NK-92 (cell line): Measurements from ENCODE around the gene LIMS1.
"Not testable (repeated sequence)": the region's sequence is repeated elsewhere in the genome, so short reads cannot be mapped to it uniquely, and the experiment has no call there.

ENCODE experiments used
- DNase-seq: peaks from one replicate; lab custom pipeline; 2025; ENCODE audit not compliant: unreplicated experiment; lab: John Stamatoyannopoulos, UW

The LIMS1 gene

DNA sequence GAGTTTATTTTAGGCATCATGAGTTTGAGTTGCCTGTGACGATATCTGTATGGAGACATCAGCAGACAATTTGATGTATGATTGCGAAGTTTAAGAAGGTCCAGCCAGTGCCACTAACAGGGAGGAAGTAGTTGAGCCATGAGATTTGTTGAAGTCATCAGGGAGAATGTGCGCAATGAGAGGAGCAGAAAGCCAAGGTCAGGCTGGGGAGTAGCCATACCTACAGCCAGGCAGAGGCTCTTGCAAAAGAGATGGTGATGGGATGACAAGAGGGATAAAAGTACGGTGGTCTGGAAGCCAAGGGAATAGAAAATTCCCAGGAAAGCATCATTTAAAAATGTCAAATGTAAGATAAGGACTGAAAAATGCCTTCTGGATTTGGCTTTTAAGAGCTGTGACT, 51.2 kb downstream of the LIMS1 start:
- DNase-seq = no peak

DNA sequence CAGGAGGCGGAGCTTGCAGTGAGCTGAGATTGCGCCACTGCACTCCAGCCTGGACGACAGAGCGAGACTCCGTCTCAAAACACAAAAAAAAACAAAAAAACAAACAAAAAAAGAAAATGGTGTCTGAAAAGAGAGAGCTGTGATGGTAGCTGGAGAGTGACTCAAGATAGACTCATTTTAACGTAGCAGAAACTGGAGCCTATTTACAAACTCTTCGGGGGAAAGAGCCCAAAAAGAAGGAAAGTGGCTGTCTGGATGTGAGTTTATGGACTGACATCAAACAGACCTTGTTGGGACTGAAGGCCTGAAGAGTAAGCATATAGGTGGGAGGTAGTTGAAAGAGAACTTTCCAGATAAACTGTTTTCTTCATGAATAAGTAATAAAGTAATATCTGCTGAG, 51.8 kb downstream of the LIMS1 start:
- DNase-seq = no peak

DNA sequence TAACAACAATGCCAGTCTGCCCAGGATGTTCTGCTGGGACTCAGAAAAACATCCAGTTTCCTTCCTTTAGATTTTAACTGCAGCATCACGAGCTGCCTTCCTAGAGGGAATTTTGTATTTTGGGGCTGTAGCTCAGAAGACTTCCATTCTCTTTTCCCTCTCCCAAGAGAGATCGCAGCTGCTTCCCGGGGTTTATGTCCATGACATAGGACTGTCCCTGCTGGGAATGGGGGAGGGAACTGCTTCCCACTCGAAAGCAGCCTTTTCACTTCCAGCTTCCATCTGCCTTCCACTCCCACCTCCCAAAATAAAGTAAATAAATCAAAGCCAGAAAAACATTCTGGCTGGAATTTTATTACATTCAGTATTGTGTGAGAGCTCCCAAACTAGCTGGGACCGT, 52.4 kb downstream of the LIMS1 start:
- no peak for DNase-seq

DNA sequence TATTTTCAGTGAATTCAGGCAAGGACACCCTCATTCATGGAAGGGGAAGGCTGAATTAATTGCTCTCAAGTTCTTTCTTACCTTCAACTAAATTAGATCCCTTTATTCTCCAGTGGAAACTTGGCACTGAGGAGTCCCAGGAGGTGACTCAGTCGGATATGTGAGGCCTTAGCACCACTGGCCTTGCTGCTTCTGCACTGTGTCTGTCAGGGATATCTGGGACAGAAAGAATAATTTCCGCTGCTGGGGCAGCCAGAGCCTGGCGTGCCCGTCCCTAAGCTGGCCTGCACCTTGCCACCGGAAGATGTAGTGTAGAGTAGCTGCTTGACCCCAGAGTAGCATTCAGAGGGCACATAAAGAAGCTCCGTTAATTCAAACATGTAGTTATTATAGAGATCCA, 53.4 kb downstream of the LIMS1 start:
- DNase-seq = no peak

DNA sequence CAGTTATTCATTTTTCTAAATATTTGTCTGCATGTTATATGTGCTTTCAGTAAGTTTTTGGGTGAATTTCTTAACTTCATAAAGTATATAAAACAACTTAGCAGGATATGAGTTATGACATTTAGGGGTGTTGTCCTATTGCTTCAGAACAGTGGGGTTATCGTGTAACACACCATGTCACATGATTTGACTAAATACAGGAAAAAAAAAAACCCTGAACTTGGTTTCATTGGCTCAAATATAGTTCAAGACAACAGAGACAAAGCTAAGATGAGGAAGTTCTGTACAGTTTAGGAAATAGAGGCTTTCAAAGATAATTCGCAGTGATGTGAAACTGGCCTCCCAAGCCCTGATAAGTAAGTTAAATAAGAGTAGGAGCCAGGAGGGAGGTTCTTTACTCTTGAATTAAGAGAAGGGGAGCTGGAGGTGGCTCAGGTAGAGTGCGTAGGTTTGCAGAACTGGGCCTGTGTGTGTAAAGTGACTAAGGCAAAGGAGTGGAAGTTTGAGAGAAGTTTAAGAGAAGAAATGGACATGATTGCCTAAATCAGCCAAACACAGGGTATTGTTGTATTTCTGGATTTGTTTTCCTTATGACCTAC, 53.9 kb downstream of the LIMS1 start:
- DNase-seq = no peak

DNA sequence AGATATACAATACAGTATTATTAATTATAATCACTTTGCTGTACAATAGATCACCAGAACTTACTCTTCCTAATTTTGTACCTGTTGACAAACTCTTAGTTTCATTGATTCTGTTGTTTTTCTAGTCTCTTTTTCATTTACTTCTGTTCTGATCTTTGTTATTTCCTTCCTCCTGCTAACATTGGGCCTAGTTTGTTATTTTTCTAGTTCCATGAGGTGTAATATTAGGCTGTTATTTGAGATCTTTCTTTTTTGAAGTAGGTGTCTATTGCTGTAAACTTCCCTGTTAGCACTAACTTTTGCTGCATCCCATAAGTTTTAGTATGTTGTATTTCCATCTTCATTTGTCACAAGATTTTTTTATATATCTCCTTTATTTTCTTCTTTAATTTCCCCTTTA, 55.1 kb downstream of the LIMS1 start:
- no peak for DNase-seq

DNA sequence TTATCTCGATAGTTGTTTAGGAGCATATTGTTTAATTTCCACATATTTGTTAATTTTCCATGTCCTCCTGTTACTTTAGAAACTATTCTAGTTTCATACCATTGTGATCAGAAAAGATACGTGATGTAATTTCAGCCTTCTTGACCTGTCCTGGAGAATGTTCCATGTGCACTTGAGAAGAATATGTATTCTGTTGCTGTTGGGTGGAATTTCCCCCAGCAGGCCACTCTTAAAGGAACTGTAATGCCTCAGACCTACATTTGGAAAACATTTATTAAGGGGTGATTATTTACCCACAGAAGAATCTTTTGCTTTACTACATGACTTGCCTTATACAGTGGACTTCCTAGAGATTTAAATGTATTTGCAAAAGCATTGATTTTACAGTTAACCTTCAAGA, 55.5 kb downstream of the LIMS1 start:
- no peak for DNase-seq

DNA sequence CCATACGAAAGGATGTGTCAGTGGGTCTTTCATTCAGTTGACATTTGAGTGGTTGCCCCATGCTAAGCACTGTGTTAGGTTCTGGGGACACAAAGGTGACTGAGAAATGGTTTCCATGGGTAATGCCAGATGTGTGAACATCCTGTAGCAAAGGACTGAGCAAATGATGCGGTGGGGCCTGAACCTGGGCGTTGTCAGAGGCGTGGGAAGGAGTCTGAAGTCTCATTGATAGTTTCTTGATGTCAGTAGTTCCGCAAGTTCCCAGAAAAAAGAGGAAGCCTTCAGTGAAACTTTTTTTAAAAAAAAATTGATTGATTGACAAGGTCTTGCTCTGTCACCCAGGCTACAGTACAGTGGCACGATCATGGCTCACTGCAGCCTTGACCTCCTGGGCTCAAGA, 56.9 kb downstream of the LIMS1 start:
- no peak for DNase-seq

DNA sequence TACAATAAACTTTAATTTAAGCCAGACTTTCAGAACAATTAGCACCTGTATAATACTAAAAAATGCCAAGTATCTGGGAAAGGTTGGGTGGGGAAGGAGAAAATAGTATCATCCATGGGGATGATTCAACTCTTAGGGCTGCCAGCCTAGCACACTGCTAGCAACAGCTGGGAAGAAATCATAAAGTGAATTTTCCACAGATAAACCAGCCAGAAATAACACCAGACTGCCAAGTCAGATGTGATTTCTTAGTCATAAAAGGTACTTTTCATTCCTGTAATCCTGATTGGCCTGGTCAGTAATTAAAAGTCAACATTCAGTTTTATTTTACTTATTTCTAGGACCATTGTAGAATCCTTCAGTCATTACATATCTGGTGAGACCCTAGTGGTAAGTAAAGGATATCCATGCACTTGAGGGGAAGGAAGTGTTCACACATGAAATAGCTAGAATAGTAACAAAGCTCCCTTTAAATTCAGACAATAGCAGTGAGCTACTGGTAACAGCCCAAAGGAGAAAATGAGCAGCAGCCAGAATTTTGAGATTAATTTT, 59.4 kb downstream of the LIMS1 start:
- DNase-seq = no peak

DNA sequence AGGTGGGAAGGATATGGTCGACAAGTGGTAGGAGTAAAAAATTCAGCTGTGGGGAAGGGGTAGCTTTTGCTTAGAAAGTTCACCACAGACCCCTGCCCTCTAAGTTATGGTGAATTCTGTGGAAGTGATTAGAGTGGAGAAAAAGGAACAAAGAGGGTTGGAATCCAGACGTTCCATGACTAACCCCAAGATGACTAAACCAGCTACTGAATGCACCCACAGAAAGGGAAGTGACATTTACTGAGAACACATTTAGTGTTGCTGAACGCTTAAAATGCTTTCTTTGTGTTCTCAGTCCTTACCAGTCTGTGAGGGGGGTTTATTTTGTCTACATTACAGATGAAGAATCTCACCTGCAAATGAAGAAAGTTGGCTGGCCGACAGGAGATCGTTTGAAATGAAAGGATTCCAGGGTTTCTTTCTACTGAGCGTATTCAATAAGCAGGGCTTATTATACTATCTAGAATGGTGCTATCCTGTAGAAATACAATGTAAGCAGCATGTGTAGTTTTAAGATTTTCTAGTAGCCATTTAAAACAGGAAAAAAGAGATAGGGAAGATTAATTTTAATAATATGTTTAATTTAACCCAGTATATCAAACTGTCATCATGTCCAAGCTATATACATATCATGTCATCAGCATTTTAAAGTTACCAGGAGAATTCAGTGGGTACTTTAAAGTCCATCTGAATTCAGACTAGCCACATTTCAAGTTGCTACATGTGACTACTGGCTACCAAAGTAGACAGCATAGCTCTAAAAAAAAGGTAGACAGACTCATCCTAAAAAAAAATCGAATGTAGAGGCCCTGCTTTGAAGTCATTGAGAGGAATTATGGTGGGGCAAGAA, 60.1 kb downstream of the LIMS1 start:
- no peak for DNase-seq

DNA sequence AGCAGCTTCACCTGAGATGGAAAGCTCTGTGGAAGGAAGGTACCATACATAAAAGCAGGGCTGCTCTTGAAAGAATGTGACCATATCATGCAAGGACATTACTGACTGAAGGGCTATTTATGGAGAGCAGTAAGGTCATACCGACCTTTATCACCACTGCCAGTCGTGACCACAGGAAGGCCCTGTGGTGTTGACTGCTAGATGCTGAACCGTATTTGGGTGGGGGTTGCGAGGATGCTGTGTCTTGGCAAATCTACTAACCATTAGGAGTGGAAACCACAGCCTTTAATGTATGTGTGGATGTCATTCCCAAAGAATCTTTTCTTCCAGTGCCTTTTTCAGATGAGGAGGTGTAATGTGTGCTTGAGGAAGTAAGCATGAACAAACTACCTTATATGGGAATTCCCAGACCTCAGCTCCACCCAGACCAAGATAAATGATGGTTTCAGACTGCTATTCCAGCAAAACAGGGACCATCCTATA, 60.8 kb downstream of the LIMS1 start:
- DNase-seq = no peak

DNA sequence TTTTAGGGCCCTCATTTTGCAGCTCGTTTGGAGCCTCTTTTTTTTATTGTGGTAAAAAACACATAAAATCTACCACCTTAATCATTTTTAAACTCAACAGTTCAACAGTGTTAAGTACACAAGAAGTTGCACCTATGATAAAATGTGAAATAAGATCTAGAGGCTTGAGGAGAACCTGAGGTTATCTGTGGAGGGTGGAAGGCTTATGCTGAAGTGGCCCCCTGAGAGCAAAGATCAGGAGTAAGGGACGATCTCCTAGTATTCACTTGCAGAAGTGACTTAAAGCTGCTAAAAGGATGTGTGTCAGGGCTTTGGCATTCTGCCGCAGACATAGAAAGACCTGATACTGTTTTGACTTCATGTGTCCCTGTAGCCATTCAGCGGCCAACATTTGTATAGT, 61.5 kb downstream of the LIMS1 start:
- not testable (repeated sequence) for DNase-seq

DNA sequence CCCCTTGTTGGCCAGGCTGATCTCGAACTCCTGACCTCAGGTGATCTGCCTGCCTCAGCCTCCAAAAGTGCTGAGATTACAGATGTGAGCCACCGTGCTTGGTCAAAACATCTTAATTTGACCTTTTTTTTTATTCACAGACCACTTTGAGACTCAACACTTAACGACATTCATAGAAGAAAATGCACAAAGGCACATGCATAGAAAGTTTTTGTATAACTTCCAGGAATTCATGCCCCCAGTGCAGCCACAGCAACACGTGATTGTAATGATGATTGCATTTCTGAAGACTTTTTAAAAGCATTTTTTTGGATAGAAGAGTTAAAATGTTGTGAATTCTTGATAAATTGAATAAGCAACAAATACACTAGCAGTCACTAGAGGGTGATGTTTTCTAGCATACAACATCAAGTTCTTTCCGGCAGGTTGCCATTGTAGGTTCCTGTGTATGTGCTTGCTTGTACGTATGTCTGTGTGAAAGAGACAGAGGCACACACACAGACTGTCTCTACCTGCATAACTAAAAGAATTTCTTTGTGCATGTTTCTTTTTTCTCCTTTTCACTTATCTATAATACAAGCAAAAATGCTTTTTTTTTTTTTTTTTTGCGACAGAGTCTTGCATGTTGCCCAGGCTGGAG, 63.0 kb downstream of the LIMS1 start:
- not testable (repeated sequence) for DNase-seq

DNA sequence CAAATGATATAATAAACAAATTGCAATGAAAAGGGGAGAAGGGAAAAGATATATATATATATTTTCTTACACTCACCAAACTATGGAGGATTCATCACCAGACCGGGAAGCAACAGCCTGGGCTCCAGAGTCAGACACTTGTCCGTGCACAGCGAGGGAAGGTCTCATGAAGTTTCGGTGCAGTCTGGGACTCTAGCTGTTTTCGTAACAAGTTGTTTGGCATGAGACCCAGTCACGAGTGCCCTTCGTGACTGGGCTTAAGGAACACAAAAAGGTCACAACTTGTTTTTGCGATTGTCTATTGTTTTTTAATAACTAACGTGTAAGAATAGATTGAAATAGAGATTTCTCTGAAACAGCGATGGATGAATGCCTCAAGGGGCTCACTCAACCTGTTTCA, 66.9 kb downstream of the LIMS1 start:
- not testable (repeated sequence) for DNase-seq

DNA sequence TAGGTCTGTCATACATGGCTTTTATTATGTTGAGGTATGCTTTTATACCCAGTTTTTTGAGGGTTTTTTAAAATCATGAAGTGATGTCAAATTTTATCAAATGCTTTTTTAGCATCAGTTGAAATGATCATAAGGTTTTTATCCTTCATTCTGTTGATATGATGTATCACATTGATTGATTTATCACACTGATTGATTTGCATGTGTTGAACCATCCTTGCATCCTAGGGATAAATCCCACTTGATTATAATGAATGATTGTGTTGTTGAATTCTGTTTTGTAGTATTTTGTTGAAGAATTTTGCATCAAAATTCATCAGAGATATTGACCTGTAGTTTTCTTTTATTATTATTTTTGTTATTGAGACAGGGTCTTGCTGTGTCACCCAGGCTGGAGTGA, 68.2 kb downstream of the LIMS1 start:
- DNase-seq = no peak

DNA sequence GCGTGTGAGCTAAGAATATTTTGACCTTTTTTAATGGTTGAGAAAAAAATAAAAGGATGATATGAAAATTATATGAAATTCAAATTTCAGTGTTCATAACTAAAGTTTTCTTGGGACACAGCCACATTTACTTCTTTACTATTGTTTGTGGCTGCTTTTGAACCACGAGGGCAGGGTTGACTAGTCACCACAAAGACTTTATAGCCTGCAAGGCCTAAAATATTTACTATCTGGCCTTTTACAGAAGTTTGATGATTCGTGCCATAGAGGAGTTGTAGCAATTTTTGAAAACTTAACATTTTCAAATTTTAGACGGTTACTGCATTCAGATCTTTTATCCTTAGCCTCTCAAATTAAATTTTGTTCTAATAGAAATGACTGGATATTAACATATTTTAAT, 69.9 kb downstream of the LIMS1 start:
- DNase-seq = no peak

DNA sequence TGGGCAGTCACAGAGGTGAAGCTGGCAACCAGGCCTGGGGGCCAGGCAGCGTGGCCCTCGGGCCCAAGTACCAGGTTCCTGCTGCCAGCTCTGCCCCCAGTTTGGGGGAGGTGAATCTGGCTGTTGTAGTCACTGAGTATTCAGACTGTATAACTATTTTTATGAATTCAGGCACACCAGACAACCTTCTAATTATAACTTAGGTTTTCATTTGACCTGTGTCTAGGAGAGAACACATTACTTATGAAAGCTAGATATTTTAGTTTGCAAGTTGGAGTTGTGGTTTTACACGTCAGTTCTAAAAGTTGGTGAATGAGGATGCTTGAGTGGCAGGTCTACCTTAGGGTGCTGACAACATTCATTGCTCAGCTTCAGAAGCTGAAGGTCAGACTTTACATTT, 71.7 kb downstream of the LIMS1 start:
- DNase-seq = no peak

DNA sequence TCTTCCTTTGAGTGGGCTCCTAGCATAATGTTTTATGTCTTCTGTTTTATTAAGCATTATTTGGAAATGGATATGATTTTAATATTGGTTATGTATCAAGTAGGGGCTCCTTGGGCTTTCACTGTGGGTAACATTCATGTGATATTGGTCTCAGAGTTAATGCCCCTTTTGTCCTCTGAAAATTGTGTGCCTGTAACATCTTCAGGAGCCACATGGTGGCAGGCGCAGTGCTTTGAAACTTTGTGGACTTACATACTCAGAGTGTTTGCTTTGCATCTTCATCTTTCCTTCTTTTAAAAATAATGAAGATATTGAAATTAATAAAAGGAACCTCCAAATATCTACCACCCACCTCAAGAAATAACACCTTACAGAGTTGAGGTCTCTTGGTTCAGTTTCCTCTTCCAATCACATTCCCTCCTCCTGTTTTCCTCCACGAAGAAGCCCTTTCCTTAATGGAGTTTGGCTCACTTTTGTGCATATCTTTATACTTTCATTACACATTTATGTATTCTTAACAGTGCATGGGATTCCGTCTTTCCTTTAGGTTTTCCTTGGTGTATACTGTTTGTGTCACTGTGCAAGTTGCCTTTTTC, 73.5 kb downstream of the LIMS1 start:
- DNase-seq = no peak

DNA sequence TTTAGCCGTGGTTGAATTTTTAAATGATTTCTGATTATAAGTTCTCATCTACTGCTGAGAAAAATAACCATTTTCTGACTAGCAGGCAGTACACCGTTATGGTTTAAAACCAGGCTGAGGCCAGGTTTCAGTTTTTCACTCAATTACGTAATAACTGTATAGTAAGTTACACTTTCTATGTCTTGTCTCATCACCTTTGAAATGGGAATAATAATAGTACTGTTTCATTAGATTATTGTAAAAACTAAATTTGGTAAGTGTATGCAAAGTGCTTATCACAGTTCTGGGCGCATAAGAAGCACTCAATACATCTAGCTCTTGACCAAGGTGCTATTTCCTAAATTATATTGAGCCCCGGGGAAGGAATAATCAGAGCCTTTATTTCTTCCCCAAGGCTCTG, 76.8 kb downstream of the LIMS1 start:
- DNase-seq = no peak

DNA sequence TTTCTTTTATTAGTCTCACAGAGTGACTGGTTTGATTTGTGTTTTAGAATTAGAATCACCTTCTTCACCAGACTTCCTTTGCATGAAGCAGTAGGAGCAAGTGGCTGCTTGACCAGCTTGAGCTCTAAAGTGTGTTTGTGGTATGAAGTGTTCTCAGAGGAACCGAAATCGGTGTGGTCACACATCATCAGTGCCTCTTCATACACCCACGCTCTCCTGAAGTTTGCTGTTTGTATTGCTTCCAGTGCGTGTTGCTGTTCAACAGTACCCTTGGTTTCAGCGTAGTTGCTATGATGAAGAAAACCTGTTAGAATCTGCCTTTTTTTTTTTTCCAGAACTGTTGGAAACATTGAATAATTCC, 77.9 kb downstream of the LIMS1 start:
- DNase-seq = no peak

DNA sequence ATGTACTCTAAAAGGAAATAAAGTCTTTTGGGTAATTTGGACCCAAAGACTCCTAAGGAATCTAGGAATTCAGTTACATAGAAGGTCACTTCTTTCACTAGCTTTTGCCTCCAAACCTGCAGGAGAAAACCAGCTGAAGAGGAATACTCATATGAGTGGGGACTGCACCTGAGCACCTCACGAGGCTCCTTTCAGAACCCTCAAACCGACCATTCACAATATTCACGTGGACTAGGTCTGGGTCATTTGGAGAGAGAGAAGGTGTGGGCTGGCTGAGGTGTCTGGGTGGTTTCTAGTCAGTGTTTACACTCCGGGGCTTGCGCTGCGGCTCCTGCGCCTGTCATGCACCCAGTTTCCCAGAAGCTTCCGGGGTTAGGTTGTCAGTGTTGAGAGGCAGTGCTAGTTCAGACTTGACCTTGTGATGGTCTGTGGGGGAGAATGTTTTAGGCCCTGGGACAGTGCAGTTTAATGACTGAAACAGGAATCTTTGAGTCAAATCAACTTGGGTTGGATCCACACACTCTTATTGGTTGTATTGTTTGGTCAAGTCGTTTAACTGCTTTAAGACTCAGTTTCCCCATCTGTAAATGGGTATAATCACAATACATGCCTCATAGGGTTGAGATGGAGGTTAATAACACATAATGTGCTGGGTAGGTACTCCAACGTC, 78.4 kb downstream of the LIMS1 start:
- DNase-seq = no peak
